RPMI7951 (cell line): ENCODE measurements around the gene IL15RA. TPM values are rescaled to one million over a fixed set of nuclear protein-coding genes. Genes with fewer than 3 reads are reported as not detected.
A peak's percentile ranks its signal among the peaks of the same experiment; 100 is the strongest.
"Not testable (repeated sequence)": the region's sequence is repeated elsewhere in the genome, so short reads cannot be mapped to it uniquely, and the experiment has no call there.

Experiments
- DNase-seq: peaks from one replicate; pipeline ENCODE4 v3.0.0-alpha.2; 2012; ENCODE audit warnings: low read depth
- total RNA-seq: library from RNA; depleted of rRNA; stranded (reverse); fragments of >200 nt; shearing (Covaris generic); gene quantifications from 2 replicates; pipeline ENCODE4 v1.2.3, GENCODE V29; 2014

Gene IL15RA
- total RNA-seq, 1 experiment from 2014 or later = 18.5 TPM

DNA sequence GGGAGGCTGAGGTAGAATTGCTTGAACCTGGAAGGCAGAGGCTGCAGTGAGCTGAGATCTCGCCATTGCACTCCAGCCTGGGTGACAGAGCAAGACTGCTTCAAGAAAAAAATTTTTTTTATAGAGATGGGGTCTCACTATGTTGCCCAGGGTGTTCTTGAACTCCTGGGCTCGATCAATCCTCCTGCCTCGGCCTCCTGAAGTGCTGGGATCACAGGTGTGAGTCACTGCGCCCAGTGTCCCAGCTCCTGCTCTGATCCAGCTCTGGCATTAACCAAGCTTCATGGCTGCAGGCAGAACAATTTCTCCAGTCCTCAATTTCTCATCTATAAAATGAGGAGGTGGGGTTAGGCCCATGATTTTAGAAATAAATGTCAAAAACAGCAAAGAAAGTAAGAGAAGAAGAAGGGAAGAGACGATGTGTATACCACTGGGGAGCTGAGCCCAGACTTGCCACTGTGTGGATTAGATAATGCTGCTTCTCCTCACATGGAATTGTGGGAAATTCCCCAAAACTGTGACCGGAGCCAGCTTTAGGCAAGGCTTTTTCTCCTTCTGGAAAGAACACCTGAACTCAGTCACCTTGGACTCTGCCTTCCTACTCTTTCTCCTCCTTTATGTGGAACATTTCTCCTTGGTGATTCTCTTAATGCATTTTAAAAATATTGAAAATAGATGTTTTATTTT, 25.5 kb downstream of the IL15RA start:
- no peak for DNase-seq

DNA sequence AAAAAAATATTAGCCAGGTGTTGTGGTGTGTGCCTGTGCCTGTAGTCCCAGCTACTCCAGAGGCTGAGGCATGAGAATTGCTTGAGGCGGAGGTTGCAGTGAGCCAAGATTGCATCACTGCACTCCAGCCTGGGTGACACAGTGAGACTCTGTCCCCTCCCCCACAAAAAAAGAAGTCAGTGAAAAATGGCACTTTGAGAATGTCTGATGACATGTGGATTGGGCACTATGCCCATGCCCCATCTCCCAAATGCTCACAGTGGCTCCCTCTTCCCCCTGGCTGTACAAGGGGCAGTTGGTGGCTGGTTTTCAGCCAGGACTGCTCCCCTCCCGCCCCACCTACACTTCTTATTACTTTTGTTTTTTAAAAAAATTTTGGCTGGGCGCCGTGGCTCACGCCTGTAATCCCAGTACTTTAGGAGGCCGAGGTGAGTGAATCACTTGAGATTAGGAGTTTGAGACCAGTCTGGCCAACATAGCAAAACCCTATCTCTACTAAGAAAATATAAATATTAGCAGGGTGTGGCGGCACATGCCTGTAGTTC, 26.1 kb downstream of the IL15RA start:
- DNase-seq = peak; percentile 75

DNA sequence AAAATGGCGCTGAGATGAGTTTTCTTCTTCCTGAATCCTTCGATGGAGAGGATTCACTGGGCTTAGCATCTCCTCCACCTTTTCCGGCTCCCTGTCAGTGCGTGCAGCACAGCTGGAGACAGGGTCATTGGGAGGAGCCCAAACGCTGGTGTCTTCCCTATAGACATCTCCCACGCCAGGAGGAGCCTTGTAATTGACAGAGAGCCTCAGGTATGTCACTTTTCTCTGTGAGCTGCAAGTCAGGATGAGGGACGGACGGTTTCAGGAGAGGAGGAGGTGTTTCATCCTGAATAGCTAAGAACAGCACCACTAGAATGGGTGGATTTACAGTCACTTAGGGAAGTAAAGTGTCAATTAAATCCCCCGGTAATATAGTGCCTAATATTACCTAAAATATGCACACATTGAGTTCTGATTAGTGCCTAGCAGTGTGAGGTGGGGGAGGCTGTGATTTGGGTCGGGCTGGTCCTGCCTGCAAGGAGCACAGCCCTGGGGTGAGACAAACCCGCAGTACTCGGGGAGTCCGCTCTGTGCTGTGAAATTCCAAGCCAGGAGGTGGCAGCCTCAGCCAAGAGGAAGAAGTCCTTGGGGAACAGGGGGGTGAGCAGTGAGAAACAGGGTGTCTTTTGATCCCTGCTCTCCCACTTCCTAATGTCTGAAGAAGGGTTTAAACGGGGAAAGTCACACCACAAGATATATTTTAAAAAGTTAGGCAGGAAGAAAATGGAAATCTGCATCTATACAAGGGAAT, 28.2 kb downstream of the IL15RA start:
- DNase-seq = peak; percentile 61

DNA sequence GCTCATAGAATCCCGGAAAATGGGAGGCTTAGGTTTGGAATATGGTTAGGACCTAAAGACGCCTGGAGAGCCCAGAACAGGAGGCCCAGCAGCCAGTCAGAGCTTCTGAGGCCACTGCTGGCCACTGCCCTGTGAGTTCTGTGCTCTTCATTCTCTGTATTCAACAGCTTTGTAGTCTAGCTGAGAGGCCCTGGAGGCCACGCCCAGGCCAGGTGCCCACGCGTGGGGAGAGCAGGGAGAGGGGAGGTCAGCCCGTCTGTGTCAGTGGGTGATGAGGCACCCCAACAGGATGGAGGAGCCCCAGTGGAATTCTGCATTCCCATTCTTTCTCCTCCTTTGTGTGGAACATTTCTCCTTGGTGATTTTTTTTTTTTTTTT, 29.1 kb downstream of the IL15RA start:
- DNase-seq = no peak

DNA sequence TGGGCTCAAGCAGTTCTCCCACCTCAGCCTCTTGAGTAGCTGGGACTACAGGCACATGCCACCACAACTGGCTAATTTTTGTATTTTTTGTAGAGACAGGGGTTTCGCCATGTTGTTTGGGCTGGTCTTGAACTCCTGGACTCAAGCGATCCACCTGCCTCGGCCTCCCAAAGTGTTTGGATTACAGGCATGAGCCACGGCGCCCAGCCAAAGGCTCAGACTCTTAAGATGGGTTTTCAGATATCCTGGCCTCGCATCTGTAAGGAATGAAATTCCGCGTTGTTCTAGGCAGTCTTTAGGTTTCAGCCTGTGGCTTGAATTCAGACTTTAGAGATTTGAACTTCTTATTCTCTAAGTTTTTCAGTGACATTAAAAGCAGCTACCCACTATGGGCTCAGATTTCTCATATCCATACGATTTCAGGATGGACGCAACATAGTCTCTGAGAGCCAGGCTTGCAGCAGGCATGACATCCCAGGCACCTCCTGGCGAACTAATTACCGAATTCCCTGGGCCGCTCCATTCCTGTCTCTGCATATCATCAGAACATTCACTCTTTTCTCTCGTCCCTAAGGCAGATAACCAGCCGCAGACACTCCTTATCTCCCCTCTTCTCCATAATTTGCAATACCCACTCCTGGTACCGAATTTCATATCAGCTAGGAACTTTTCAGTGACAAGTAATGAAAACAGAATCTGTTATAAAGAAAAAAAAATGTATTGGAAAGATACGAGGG, 29.7 kb downstream of the IL15RA start:
- DNase-seq = no peak

DNA sequence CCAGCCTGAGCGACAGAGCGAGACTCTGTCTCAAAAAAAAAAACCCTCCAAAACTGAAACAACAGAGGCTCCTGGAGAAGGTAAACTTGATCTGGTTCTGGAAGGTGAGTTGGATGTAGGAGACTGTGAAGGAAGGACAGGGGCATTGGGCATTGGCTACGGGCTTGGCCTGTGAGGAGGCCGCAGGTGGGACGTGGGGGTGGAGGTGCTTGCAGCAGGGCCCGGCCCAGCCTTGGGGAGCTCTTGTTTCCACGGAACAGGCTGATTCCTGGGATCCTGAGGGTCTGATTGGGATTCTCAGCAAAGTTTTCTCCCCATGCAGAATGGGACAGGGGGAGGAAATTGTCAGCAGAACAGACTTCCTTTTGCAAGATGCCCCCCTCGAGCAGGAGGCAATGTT, 30.6 kb downstream of the IL15RA start:
- no peak for DNase-seq

DNA sequence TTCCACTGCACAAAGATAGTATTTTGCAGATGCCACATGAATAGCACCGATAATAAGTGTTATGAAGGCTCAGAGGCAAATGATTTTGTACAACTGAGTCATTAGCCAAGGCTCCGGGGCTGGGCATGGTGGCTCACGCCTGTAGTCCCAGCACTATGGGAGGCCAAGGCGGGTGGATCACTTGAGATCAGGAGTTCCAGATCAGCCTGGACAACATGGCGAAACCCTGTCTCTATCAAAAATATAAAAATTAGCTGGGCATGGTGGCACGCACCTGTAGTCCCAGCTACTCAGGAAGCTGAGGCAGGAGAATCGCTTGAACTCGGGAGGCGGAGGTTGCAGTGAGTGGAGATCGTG, 30.9 kb downstream of the IL15RA start:
- DNase-seq = not testable (repeated sequence)

DNA sequence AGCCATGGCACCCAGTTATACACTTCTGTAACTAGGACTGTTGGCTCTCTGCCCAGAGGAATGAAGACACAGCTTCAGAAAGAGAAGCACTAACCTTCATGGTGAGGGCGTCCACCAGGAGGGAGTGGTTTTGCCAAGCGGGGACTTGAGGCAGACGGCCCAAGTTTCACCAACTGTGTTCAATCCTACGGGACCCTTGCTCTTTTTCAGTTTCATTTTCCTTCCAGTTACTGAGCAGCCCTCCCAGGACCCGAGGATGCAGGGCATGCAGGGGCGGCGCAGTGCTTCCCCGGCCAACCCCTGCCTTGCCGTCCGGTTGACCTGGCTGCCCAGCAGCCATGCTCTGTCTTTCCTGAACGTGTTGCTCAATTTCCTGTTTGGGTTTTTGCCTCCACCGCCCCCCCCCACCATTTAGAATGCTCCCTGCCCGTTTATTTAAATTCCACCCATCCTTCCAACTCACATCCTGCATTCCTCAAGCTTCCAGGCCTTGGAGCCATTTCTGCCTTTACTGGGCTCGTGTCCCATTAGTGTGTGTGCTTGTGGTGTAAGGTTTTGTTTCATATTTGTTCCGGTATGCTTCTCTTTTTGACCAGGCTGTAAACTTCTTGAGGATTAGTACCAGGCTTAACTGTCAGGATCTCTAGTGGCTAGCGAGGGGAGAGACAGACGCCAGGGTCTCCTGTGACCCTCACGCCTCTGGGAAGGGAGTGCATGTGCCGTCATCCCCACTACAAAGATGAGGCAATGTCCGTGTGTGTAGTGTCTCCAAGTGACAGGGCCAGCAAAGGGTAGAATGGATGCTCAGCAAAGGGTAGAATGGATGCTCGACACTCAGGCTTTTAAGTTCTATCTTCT, 31.6 kb downstream of the IL15RA start:
- peak; percentile 97 for DNase-seq

DNA sequence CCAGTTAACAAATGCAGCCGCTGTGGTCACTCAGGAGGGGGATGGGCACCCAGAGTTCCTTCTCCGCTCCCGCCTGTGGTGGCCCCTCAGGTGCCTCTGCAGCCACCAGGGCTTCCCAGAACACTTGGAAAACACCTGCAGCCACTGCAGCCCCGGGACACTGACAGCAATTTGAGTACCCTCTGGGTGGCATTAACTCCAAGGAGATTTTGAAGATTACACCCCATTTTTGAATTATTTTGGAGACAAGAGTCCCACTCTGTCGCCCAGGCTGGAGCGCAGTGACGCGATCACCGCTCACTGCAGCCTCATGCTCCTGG, 32.2 kb downstream of the IL15RA start:
- DNase-seq = no peak

DNA sequence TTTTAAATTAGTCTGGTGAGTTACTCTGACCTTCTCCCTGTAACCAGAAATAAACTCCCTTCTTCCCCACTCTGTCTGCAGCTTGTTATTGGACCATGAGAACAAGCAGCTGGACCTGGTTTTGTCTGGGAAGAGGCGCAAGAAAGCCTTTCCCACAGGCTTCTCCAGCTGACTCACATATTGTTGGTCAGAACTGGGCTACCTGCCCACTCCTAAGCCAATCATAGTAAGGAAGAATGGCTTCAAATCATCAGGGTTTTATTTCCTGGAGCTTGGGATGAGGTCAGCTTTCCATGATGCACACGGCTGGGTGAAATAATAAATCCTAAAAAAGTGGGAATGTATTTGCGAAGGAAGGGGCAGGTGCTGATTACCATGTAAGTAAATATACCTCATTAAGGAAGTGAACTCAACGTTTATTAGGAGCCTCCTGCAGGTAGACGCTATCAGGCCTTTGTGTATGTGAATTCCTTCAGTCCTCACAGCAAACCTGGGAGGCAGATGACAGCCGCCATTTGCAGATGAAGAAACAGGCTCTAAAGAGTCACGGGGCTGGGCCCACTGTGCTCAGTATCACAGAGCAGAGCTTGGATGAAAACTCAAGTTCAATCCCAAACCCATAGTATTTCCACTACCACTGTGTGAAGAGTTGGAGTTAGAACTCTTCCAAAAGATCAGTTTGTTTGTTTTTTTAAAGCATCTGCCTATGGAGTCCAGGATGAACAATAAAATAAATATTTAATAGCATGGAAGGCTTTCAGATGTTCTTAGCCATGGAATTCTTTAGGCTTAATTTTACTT, 32.8 kb downstream of the IL15RA start:
- peak; percentile 99 for DNase-seq

DNA sequence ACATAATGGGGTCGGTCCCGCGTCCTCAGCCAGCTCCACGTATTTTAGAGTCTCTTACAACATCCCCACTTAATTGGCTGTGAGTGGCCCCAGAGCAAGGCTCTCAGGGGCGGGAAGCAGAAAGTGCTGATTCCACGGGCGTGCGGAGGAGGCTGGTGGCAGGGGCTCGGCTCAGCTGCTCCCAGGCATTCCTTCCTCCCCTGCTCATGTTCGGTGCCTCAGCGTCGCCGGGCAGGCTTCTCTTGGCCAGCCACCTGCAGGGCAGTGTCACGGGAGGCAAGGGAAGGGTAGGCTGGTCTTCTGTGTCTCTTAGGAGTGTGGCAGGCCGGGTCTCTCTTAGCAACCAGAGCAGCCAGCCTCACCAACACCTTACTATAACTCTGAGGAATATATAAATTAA, 33.8 kb downstream of the IL15RA start:
- DNase-seq = no peak

DNA sequence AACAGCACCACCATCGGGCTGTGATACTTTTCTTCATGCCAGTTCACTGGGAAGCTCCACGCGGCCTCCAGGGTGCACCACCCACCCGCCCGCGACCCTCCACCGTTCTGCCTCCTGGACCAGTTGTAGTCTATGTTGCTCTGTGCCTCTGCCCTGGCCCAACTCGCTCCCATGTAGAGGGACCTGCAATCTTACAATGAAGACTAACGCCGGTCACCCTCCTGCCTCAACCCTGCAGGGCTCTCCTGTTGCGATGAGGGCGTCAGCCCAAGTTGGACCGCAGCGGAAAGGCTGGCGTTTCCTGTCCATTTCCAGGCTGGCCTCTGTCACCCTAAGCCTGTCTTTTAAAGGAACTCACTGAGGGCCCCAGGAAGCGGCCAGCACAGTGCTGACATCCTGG, 34.9 kb downstream of the IL15RA start:
- no peak for DNase-seq

DNA sequence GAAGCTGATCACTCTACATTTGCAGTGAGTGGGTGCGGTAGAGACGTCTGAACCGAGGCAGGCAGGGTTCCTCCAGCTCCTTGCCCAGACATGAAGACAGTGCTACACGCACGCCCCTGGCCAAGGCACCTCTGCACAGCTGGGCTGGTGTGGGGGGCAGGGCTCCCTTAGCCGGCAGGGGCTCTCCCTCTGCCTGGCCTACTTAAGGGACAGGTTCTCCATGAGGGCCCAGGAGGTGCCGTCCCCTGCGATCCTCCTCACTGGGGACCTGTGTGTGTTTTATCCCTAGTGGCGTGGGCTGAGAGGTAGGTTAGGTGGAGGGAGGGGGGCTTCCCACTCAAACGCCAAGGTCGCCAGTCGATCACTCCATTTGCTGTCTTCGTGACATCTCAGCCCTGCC, 35.3 kb downstream of the IL15RA start:
- no peak for DNase-seq

DNA sequence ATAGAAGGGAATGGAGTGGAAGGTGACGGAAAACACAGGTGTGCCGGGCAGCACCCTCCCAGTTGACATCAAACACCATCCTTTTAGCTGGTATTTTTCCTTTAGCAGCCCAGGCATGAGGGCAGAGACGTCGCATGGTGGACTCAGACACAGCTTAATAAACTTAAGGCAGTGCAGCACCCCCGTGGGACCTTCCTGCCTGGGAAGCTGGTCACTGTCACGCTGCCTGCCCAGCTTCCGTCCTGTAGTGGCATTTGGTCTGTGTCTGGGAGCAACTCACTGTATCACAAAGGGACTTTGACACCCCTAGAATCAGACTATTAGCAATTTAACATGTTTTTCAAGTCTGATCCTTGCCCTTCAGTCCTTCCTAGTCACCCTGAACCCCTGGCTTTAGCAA, 35.8 kb downstream of the IL15RA start:
- DNase-seq = no peak

DNA sequence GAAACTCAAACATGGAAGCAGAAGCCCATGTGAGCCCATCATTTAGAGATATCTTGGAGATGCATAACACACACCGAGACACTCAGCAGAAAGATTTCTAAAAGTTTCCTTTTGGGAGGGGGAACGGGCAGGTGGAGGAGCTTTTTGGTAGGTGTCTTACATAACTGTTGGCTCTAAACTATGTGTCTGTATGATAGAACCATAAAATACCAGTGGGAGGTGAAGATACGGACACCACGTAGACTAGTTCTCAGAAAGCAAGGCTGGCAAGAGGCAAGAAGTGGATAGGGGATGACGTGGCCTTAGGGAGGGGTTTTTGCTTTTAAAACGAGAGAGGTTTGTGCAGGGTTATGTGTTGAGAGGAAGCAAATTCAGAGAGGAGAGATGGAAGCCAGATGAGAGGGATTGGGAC, 36.5 kb downstream of the IL15RA start:
- DNase-seq = no peak

DNA sequence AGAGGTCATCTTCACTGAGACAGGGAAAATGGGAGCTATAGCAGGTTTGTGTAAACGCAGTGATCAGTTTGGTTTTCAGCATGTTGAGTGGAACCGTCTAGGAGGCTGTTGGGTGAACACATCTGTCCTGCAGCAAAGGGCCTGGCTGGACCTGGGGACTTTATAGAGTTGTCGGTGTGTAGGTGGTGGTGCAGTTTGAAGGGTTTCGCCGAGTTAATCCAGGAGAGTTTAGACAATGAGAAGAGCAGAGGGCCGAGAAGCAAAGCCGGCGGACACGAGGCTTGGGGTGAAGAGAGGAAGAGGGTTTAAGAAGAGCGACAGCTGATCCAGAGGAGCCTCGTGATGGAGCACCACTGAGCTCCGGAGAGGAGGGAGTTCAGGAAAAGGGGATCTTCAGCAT, 39.1 kb downstream of the IL15RA start:
- DNase-seq = no peak

DNA sequence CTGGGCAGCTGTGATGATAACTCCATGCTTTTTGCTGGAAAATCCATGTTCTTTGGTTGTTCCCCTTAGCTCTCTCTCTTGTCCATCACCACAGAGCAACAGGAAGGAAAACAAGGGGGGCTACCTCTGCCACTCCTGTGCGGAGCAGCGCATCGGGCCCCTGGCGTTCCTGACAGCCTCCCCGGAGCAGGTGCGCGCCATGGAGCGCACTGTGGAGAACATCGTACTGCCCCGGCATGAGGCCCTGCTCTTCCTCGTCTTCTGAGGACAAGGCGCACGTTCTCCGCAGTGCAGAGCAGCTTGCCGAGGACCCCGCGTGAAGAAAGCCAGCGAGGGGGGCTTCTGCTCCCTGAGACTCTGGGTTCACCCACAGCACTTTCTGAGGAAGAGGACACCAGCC, 40.3 kb downstream of the IL15RA start:
- DNase-seq = no peak

DNA sequence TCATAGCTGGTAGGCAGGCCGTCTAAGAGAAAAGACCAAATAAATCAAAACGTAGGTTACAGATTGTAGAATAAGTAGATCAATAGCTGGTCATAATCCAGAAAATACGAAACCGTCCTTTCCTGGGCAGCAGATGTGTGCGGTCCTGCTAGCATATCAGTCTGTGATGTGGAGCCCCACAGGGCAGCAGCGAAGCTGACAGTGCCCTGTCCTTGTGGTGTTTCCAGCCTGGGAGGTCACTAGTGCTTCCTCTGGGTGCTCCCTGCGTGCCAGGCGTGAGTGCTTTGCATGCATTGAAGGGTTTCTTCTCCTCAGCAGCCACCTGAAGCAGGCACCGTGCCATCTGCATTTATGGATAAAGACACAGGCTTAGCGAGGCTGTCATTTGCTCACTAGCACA, 41.7 kb downstream of the IL15RA start:
- no peak for DNase-seq

DNA sequence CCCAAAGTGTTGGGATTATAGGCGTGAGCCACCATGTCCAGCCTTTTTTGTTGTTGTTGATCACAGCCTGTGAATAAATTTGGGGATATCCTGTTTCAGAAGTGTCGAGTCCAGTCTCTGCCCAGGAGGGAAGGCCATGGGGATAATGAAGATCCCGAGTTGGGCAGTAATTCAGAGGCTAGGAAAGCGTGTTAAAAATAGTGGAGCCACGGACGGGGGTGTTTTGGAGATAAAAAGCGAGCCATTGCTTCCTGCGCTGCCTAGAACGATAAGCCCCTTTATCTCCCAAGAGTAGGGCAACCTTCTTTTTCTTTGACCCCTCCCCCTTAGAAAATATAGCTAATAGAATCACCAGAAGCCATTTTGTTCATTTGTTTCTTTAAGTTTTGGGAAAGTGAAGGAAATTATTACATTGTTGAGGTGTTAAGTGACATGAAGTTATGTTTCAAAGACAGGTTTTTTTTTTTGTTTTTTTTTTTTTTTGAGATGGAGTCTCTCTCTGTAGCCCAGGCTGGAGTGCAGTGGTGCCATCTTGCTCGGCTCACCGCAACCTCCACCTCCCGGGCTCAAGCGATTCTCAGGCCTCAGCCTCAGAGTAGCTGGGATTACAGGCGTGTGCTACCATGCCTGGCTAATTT, 43.3 kb downstream of the IL15RA start:
- no peak for DNase-seq

DNA sequence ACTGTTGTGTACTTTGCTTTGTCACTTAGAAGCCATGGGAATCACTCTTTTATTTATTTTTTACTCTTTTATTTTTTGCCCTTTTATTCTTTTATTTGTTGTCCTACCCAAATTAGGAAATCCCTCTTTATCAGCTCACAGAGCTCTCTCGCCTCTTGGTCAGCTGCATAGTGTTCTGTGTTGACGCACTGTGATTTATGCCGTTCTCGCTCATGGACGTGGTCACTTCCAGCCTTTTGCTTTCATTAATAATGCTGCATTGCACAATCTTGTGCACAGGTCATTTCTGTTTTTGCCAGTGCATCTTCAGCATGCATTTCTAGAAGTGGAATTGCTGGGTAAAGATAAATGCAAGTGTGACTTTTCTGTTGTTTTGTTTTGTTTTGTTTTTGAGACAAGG, 45.0 kb downstream of the IL15RA start:
- DNase-seq = no peak

DNA sequence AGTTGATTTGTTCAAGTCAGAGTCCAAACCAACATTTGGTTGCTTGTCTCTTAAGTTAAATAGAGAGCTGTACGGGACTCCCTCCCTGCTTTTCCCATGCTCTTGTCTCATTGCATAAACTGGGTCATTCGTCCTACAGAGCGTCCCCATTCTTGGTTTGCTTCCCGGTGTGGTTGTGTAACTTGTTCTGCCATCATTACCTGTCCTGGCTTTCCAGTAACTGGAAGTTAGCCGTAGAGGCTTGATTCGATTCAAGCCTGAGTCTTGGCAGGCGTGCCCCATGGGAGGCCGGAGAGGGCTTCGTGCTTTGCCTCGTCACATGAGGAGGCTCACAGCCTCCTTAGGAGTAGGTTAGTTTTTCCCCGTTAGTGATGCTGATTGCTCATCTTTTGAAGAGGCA, 47.1 kb downstream of the IL15RA start:
- no peak for DNase-seq
